NCI-H345 treated with DMSO at 0.1 percent for 48 hours (cell line): ENCODE data around the gene SPAG16.
A peak's percentile ranks its signal among the peaks of the same experiment; 100 is the strongest.

Experiments used
- DNase-seq: peaks from one replicate; lab custom pipeline; 2025; ENCODE audit not compliant: unreplicated experiment; lab: John Stamatoyannopoulos, UW

The SPAG16 gene

GRCh38 chr2:213806125-213806726, 522.0 kb downstream of the SPAG16 start:
- peak; percentile 9 for DNase-seq

GRCh38 chr2:213816583-213816982, 532.3 kb downstream of the SPAG16 start:
- DNase-seq = no peak

DNA sequence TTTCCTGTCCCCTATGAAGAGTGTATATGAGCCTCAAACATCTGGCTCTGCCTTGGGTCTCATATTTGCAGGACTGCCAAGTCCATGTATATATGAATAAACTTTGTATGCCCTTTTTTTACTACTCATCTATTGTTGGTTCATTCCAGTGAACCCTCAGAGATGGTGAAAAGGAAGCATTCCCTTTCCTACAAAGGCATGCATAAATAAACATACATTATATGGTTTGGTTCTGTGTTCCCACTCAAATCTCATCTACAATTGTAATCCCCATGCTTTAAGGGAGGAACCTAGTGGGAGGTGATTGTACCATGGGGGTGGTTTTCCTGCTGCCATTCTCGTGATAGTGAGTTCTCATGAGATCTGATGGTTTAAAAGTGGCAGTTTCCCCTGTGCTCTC, 534.2 kb downstream of the SPAG16 start:
- no peak for DNase-seq

GRCh38 chr2:213834331-213834730, 550.1 kb downstream of the SPAG16 start:
- DNase-seq = no peak

DNA sequence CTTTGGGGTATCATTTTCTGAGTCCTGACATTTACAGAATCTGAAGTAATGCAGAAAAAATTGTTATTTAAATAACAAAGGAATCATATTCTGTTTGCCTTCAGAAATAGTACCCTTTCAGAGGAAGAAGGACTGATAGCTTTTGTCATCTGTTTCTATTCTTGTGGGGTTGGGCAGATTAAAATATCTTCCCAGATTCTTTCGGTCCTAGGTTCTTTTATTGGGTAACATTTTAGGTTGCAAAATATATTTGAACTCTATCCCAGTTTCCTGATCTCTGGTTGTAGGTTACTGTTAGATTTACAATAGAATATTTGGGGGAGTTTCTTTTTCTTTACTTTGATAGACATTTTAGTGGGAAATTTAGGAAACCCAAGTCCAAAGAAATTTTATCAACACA, 550.5 kb downstream of the SPAG16 start:
- DNase-seq = no peak

DNA sequence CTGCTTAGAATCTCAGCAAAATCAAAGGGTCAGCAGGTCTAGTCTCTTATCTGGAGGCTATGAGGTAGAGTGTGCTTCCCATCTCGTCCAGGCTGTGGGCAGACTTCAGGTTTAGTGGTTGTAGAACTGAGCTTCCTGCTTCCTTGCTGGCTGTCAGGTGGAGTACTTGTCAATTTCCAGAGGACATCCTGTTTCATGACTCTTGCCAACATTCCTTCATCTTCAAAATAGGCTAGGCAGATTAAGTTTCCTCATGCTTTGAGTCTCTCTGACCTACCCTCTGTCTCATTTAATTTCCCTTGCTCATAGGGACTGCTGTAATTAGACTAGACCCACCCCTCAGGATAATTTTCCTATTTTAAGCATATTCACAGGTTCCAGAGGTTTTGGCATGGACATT, 562.6 kb downstream of the SPAG16 start:
- no peak for DNase-seq

DNA sequence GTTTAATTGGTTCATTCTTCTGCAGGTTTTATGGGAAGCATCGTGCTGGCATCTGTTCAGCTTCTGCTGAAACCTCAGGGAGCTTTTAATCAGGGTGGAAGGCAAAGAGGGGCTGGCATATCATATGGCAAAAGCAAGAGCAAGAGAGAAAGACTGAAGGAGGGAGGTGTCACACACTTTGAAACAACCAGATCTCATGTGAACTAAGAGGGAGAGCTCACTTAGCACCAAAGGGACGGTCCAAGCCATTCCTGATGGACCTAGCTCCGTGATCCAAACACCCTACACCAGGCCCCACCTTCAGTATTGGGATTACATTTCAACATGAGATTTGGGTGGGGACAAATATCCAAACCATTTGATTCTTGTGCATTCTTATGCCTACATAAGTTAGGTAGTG, 563.1 kb downstream of the SPAG16 start:
- no peak for DNase-seq

GRCh38 chr2:213848631-213849030, 564.4 kb downstream of the SPAG16 start:
- no peak for DNase-seq

DNA sequence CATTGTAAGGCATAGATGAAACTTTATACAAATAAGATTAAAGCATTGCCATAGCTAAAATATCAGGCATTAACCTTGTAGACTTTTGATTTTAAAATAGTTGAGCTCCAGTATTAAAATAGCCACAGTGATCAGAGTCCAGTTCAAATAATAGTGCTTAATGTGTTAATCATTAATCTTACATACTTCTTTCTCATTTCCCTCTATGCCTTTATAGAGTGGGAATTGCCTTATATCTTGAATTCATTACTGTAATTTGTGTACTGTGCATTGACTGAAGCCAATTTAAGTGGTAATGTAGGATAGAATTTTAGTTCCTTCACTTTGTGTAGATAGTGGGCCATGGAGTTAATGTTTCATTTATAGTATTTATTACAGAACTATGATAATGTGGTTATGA, 577.4 kb downstream of the SPAG16 start:
- no peak for DNase-seq

DNA sequence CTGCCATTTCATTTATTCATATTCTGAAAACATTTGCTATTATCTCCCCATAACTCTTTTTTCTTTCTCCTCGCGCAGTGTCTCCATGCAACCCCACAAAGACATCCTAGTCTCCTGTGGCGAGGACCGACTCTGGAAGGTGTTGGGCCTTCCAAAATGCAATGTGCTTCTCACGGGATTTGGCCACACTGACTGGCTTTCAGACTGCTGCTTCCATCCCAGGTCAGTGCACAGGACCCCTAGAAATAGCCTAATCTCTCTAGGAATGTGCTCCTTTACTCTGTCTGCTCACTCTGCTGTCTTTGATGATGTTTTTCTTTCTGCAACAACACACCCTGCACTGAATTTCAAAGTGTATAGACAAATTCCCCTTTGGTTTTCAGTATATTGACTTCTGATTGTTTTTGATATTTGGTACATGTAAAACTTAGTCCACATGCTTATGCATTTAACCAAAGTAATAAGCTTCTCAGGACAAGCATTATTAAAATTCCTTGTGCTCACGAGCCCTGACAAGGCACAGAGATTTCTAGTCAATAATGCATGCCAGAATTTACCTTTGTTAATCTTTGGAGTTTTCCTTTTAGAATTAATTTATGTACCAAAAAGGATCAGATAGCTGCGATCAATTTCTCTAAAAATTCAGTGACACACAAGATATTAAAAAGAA, 578.3 kb downstream of the SPAG16 start:
- no peak for DNase-seq

DNA sequence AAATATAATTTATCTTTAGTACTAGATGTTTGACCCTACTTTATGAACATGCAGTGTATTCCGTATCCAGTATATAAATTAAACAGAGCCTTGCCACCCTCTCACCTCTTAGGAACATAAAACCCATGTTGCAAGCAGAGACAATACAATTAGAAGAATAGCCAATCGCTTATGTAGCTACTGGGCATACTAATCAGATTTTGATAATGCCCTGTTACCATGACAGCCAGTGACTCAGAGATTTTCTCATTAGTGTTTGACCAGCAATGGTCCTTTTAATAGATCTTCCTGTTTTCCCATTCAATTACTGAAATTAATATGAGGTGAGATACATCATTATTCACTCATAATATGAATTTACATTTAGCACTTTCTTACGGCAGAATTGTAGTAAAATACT, 579.3 kb downstream of the SPAG16 start:
- no peak for DNase-seq

- DNase-seq = no peak
Observed at GRCh38 chr2:213868526-213868925, 584.3 kb downstream of the SPAG16 start.

GRCh38 chr2:213885485-213885884, 601.2 kb downstream of the SPAG16 start:
- no peak for DNase-seq

GRCh38 chr2:213914510-213914909, 630.2 kb downstream of the SPAG16 start:
- no peak for DNase-seq

DNA sequence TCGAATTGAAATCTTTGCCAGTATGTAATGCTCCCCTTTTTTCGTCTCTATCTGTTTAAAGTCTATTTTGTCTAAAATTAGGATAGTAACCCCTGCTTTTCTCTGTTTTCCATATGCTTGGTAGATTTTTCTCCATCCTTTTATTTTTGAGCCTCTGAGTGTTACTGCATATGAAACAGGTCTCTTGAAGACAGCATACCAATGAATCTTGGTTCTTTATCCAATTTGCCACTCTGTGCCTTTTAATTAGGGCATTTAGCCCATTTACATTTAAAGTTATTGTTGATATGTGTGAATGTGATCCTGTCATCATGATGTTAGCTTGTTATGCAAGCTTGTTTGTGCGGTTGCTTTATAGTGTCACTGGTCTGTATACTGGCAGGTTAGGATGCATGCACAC, 635.8 kb downstream of the SPAG16 start:
- DNase-seq = no peak

- DNase-seq = peak; percentile 71
Observed at GRCh38 chr2:213923543-213923942, 639.3 kb downstream of the SPAG16 start.

- DNase-seq = no peak
Observed at GRCh38 chr2:213934560-213934959, 650.3 kb downstream of the SPAG16 start.

- DNase-seq = no peak
Observed at GRCh38 chr2:213958086-213958485, 673.8 kb downstream of the SPAG16 start.

GRCh38 chr2:213959589-213959988, 675.3 kb downstream of the SPAG16 start:
- no peak for DNase-seq

DNA sequence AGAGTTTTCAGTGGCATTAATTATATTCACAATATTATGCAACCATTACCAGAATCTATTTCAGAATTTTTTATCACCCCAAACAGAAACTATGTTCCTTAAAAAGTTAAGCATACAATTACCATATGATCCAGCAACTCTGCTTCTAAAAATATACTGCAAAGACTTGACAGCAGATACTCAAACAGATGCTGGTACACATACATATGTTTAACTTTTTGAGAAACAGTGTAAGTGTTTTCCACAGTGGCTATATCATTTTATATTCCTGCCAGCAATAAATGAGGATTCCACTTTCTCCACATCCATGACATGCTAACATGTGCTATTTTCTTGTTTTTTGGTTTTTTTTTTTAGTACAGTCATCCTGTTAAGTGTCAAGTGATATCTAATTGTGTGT, 687.3 kb downstream of the SPAG16 start:
- no peak for DNase-seq

GRCh38 chr2:213980883-213981282, 696.6 kb downstream of the SPAG16 start:
- DNase-seq = no peak

- DNase-seq = no peak
Observed at GRCh38 chr2:213989207-213989606, 704.9 kb downstream of the SPAG16 start.
